ENCODE results near the gene SOX18. TPM values are rescaled to one million over a fixed set of nuclear protein-coding genes. Genes with fewer than 3 reads are reported as not detected.

The SOX18 gene
- total RNA-seq, 1 experiment from 2014 or later, result not detected

- Histone ChIP-seq H3K4me1 (ENCODE audit: low read length) (peaks cover 25% of the 10 kb centered on the region), H3K4me3 (ENCODE audit: low read length) (no peak overlapping the region), H2AFZ (ENCODE audit: low read length) (no peak overlapping the region), H3K79me2 (ENCODE audit: low read length) (no peaks in the 10 kb centered on the region), H3K4me2 (ENCODE audit: low read depth, low read length, poor library complexity, severe bottlenecking) (no peak overlapping the region), H3K27ac (ENCODE audit: low read length) (no peak overlapping the region), H4K20me1 (ENCODE audit: insufficient read depth, low read depth, low read length) (no peaks in the 10 kb centered on the region), H3K9me2 (replicated peaks; ENCODE audit: insufficient read depth, low read length) (no peaks in the 10 kb centered on the region), H3K9ac (ENCODE audit: low read length) (no peak overlapping the region), H3K36me3 (ENCODE audit: insufficient read depth, low read length) (no peaks in the 10 kb centered on the region), H3K27me3 (ENCODE audit: low read length) (no peaks in the 10 kb centered on the region), H3K9me3 (ENCODE audit: low read length) (no peaks in the 10 kb centered on the region)
- no peak for DNase-seq
Observed at GRCh38 chr20:64056639-64056888, 7.1 kb upstream of the SOX18 start.

- Histone ChIP-seq H2AFZ (ENCODE audit: low read length) (no peak overlapping the region), H4K20me1 (ENCODE audit: insufficient read depth, low read depth, low read length) (no peaks in the 10 kb centered on the region), H3K4me1 (ENCODE audit: low read length) (peaks cover 25% of the 10 kb centered on the region), H3K27ac (ENCODE audit: low read length) (no peak overlapping the region), H3K9ac (ENCODE audit: low read length) (no peak overlapping the region), H3K9me2 (replicated peaks; ENCODE audit: insufficient read depth, low read length) (no peaks in the 10 kb centered on the region), H3K4me3 (ENCODE audit: low read length) (no peak overlapping the region), H3K9me3 (ENCODE audit: low read length) (no peaks in the 10 kb centered on the region), H3K36me3 (ENCODE audit: insufficient read depth, low read length) (no peaks in the 10 kb centered on the region), H3K27me3 (ENCODE audit: low read length) (no peaks in the 10 kb centered on the region), H3K79me2 (ENCODE audit: low read length) (no peaks in the 10 kb centered on the region), H3K4me2 (ENCODE audit: low read depth, low read length, poor library complexity, severe bottlenecking) (no peak overlapping the region)
- DNase-seq, result no peak
Observed at GRCh38 chr20:64055893-64056638, 6.6 kb upstream of the SOX18 start.

- no peaks in the 10 kb centered on the region for H3K9me2 ChIP-seq (replicated peaks; ENCODE audit: insufficient read depth, low read length)
- DNase-seq, result no peak
- no peaks in the 10 kb centered on the region for H3K27me3 ChIP-seq (ENCODE audit: low read length)
- H3K36me3 ChIP-seq (ENCODE audit: insufficient read depth, low read length), result no peaks in the 10 kb centered on the region
- H3K4me2 ChIP-seq (ENCODE audit: low read depth, low read length, poor library complexity, severe bottlenecking), result no peak overlapping the region
- no peaks in the 10 kb centered on the region for H3K79me2 ChIP-seq (ENCODE audit: low read length)
- no peaks in the 10 kb centered on the region for H3K9me3 ChIP-seq (ENCODE audit: low read length)
- peaks cover 32% of the 10 kb centered on the region for H3K4me1 ChIP-seq (ENCODE audit: low read length)
- H3K9ac ChIP-seq (ENCODE audit: low read length), result no peak overlapping the region
- H3K4me3 ChIP-seq (ENCODE audit: low read length), result no peak overlapping the region
- H3K27ac ChIP-seq (ENCODE audit: low read length), result no peak overlapping the region
- H4K20me1 ChIP-seq (ENCODE audit: insufficient read depth, low read depth, low read length), result no peaks in the 10 kb centered on the region
- no peak overlapping the region for H2AFZ ChIP-seq (ENCODE audit: low read length)
Observed at GRCh38 chr20:64055396-64055892, 6.0 kb upstream of the SOX18 start.

GRCh38 chr20:64053841-64054661, 4.6 kb upstream of the SOX18 start:
- Histone ChIP-seq H3K27me3 (ENCODE audit: low read length) (no peaks in the 10 kb centered on the region), H3K4me1 (ENCODE audit: low read length) (peaks cover 40% of the 10 kb centered on the region), H2AFZ (ENCODE audit: low read length) (no peak overlapping the region), H4K20me1 (ENCODE audit: insufficient read depth, low read depth, low read length) (no peaks in the 10 kb centered on the region), H3K27ac (ENCODE audit: low read length) (no peak overlapping the region), H3K9me3 (ENCODE audit: low read length) (no peaks in the 10 kb centered on the region), H3K4me2 (ENCODE audit: low read depth, low read length, poor library complexity, severe bottlenecking) (no peak overlapping the region), H3K9me2 (replicated peaks; ENCODE audit: insufficient read depth, low read length) (no peaks in the 10 kb centered on the region), H3K4me3 (ENCODE audit: low read length) (no peak overlapping the region), H3K79me2 (ENCODE audit: low read length) (no peaks in the 10 kb centered on the region), H3K9ac (ENCODE audit: low read length) (no peak overlapping the region), H3K36me3 (ENCODE audit: insufficient read depth, low read length) (no peaks in the 10 kb centered on the region)
- peak; percentile 79 for DNase-seq

- Histone ChIP-seq H4K20me1 (ENCODE audit: insufficient read depth, low read depth, low read length) (no peaks in the 10 kb centered on the region), H3K27ac (ENCODE audit: low read length) (no peak overlapping the region), H3K27me3 (ENCODE audit: low read length) (no peaks in the 10 kb centered on the region), H2AFZ (ENCODE audit: low read length) (no peak overlapping the region), H3K4me3 (ENCODE audit: low read length) (no peak overlapping the region), H3K79me2 (ENCODE audit: low read length) (no peaks in the 10 kb centered on the region), H3K4me2 (ENCODE audit: low read depth, low read length, poor library complexity, severe bottlenecking) (no peak overlapping the region), H3K9ac (ENCODE audit: low read length) (no peak overlapping the region), H3K9me2 (replicated peaks; ENCODE audit: insufficient read depth, low read length) (no peaks in the 10 kb centered on the region), H3K9me3 (ENCODE audit: low read length) (no peaks in the 10 kb centered on the region), H3K4me1 (ENCODE audit: low read length) (peaks cover 34% of the 10 kb centered on the region), H3K36me3 (ENCODE audit: insufficient read depth, low read length) (no peaks in the 10 kb centered on the region)
- DNase-seq, result no peak
Observed at GRCh38 chr20:64052987-64053840, 3.8 kb upstream of the SOX18 start.

- Histone ChIP-seq H3K9me3 (ENCODE audit: low read length) (no peaks in the 10 kb centered on the region), H3K4me3 (ENCODE audit: low read length) (no peak overlapping the region), H3K36me3 (ENCODE audit: insufficient read depth, low read length) (no peaks in the 10 kb centered on the region), H3K4me1 (ENCODE audit: low read length) (peaks cover 25% of the 10 kb centered on the region), H3K9ac (ENCODE audit: low read length) (no peak overlapping the region), H2AFZ (ENCODE audit: low read length) (no peak overlapping the region), H4K20me1 (ENCODE audit: insufficient read depth, low read depth, low read length) (no peaks in the 10 kb centered on the region), H3K9me2 (replicated peaks; ENCODE audit: insufficient read depth, low read length) (no peaks in the 10 kb centered on the region), H3K27me3 (ENCODE audit: low read length) (no peaks in the 10 kb centered on the region), H3K4me2 (ENCODE audit: low read depth, low read length, poor library complexity, severe bottlenecking) (no peak overlapping the region), H3K27ac (ENCODE audit: low read length) (no peak overlapping the region), H3K79me2 (ENCODE audit: low read length) (no peaks in the 10 kb centered on the region)
- DNase-seq, result no peak
Observed at GRCh38 chr20:64052326-64052722, 2.9 kb upstream of the SOX18 start.

- Histone ChIP-seq H3K79me2 (ENCODE audit: low read length) (no peaks in the 10 kb centered on the region), H2AFZ (ENCODE audit: low read length) (no peak overlapping the region), H3K4me1 (ENCODE audit: low read length) (peaks cover 24% of the 10 kb centered on the region), H3K4me3 (ENCODE audit: low read length) (no peak overlapping the region), H3K27ac (ENCODE audit: low read length) (no peak overlapping the region), H3K9me2 (replicated peaks; ENCODE audit: insufficient read depth, low read length) (no peaks in the 10 kb centered on the region), H3K9ac (ENCODE audit: low read length) (no peak overlapping the region), H3K27me3 (ENCODE audit: low read length) (no peaks in the 10 kb centered on the region), H3K36me3 (ENCODE audit: insufficient read depth, low read length) (no peaks in the 10 kb centered on the region), H3K9me3 (ENCODE audit: low read length) (no peaks in the 10 kb centered on the region), H4K20me1 (ENCODE audit: insufficient read depth, low read depth, low read length) (no peaks in the 10 kb centered on the region), H3K4me2 (ENCODE audit: low read depth, low read length, poor library complexity, severe bottlenecking) (no peak overlapping the region)
- DNase-seq, result no peak
Observed at GRCh38 chr20:64051561-64052325, 2.3 kb upstream of the SOX18 start.
